ENCODE results near the gene TAOK1.

DNA sequence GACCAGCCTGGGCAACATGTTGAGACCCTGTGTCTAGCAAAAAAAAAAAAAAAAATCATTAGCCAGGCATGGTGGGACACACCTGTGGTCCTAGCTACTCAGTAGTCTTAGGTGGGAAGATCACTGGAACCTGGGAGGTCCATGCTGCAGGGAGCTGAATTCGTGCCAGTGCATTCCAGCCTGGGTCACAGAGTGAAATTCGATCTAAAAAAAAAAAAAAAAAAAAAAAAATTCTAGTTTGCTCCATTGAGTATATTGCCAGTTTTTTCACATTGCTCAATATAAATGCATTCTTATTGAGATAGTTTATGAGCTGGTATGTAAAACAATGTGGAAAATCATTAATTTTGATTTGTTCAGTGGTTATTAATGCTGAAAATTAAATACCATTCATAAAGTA, 124.6 kb downstream of the TAOK1 start:
- TF ChIP-seq, protein P1, sequence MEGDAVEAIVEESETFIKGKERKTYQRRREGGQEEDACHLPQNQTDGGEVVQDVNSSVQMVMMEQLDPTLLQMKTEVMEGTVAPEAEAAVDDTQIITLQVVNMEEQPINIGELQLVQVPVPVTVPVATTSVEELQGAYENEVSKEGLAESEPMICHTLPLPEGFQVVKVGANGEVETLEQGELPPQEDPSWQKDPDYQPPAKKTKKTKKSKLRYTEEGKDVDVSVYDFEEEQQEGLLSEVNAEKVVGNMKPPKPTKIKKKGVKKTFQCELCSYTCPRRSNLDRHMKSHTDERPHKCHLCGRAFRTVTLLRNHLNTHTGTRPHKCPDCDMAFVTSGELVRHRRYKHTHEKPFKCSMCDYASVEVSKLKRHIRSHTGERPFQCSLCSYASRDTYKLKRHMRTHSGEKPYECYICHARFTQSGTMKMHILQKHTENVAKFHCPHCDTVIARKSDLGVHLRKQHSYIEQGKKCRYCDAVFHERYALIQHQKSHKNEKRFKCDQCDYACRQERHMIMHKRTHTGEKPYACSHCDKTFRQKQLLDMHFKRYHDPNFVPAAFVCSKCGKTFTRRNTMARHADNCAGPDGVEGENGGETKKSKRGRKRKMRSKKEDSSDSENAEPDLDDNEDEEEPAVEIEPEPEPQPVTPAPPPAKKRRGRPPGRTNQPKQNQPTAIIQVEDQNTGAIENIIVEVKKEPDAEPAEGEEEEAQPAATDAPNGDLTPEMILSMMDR (conservative IDR thresholded peaks at IDR 0.05; ENCODE audit: low read length), result no peak
- TF ChIP-seq EZH2phosphoT487 (IDR thresholded peaks at IDR 0.05; ENCODE audit: borderline replicate concordance), result no peak
